ENCODE measurements around the gene CFAP100.

Gene CFAP100

DNA sequence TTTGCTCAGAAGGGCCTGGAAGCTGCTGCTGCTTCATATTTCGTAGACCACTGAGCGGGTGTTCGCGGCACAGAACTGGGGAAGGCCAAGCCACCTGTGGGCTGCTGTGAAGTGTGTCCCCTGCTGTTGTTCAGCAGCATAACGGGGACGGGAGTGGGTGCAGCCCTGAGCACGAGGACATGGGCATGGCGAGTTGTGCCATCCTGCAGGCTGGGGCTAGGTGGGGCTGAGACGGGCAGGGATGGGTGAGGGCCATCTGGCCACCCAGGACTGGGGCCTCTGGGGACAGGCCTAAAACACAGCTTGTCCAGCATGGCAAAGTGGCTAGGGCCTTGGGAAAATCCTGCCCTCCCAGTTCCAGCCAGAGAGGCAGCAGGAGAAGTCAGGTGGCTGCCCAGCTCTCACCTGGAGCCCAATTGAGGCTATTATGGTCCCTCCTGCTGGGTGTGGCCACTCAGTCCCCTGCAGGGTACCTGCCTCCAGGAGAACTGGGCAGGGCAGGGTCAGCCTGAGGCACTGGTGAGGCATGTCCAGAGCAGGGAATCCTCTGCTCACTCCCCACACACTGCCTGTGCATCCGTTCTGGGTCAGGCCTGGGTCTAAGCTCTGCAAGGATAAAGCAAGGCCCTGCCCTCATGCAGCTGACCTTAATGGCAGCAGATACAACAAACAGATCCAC is 29.5 kb downstream of the CFAP100 start:
- no peak for DNase-seq

DNA sequence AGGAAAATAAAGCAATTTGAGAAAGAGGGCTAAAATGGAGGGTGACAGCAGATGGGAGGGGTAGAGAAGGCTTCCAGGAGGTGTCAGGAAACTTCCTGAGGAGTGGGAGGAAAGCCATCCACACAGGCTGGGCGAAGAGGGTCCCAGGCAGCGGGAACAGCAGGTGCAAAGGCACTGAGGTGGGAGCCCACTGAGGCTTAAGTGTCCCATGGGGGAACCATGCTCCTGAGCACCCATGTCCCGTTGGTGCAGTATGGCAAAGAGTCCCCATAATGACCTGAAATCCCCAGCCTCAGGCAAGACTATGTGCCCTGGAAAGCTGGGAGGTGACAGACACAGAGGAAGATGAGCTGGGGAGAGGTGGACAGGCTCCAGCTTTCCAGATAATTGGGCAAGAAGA is 30.0 kb downstream of the CFAP100 start:
- DNase-seq, result no peak

DNA sequence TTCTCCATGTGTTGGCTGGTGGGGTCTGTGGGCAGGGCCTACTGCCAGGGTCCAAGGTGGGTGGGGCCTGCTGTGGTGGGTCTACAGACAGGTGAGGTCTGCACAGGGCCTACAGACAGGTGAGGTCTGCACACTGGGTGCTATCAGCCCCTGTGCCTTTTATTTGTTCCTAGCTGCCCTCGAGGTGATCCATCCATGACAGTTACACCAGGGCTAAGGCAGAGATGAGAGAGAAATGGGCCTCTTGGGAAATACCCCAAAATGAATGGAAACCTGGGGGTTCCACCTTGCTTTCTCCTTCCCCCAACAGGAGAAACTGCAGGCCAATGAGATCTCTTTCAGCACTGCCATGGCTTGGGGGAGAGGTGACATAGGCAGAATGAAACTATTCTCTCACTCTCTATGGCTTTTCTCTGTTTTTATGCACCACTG is 36.4 kb downstream of the CFAP100 start:
- DNase-seq, result no peak

DNA sequence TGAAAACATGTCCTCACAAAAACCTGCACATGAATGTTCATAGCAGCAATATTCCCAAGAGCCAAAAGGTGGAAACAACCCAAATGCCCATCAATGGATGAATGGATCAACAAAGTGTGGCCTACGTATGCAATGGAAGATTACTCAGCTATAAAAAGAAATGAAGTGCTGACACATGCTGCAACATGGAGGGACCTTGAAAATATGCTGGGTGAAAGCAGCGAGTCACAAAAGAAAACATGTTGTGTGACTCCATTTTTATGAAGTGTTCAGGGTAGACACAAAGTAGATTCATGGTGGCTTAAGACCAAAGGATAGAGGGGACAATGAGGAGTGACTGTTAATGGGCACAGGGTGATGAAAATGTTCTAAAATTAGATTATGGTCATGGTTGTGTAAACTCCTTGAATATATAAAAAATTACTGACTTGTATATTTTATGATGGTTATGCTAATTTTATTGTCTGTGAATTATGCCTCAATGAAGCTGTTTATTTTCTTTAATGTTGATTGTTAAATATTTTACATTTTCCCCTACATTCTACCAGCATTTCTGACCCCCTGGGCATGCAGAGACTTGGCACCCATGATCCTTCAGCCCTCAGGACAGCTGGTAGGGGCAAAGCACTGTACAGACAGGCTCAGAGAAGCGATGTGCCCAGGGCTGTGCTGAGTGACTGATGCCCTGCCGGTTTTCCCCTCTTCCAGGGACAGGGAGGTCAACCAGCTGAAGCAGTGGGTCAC is 37.8 kb downstream of the CFAP100 start:
- DNase-seq, result no peak

DNA sequence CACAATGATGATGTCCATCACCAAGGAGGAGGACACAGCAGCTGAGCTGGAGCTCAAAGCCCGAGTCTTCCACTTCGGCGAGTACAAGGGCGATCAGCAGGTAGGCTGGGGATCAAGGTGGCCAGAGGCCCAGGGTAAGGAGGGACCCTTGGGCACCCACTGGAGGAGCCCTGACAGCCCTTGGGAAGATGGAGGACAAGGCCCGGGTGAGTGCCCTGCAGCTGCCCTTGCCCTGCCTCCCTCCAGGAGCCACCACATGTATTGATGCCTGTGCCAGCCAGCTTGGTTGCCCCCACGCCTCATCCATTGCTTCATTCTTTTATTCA is 38.4 kb downstream of the CFAP100 start:
- no peak for DNase-seq

DNA sequence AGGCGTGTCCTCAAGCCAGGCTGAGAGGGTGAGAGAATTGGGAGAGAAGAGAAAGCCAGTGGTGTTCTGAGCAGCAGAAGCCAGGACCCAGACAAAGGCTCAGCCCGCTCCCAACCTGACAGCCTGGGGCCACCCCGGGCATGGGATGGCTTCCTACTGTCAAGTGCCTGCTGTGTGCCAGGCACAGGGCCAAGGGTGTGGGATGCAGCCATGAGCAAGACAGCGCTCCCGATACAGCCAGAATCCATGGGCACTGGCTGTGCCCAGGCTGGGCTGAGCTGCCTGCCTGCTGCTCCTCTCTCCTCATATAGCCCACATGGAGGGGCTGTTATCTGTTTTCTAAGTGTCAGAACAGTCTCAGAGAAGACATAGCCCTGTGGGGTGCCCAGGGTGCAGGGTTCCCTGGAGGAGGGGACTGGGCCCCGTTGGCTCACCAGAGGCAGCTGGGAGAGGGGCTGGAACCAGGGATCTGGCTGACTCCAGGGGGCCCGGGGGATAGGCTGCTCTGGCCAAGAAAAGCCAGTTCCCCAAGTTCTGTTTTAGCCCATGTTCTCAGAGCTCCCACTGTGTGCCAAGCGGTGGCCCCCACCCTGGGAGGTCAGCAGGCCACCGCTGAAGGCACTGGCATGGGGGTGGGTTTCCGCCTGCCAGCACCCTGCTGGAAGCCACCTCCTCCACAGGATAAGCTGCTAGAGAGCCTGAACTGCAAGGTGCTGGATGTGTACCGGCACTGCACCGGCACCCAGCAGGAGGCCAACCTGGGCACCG is 39.0 kb downstream of the CFAP100 start:
- no peak for DNase-seq

DNA sequence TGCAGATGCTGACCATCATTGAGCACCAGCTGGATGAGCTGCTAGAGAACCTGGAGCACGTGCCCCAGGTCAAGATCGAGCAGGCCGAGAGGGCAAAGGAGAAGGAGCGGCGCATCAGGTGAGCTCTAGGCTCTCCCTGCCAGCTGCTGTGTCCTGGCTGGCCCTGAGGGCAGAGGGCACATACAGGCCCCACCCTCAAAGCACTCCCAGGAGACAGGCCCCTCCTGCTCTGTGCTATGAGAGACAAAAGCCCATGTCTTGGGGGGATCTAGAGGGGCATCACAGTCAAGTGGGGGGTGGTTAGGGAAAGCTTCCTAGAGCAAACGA is 39.5 kb downstream of the CFAP100 start:
- DNase-seq, result no peak

DNA sequence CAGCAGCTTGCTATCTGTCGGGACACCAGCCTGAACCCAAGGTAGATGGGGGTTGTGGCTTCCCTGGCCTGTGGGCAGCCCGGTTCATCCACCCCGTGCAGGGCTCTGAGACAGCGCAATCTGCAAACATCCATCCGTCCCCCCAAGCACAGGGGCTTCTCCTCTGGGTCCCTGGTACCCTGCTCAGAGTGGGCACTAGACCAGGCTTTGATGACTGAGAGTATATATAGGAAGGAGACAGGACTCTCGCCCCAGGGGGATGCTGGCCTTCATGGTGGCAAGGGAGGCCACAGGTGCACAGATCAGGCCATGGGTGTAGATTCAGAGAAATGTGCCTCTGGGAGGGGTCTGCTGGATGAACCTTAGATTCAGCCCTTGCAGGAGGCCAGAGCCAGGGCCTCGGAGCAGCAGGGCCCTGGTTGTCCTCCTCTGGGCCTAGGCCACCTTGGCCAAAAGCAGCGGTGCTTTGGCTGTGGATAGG is 40.3 kb downstream of the CFAP100 start:
- no peak for DNase-seq

DNA sequence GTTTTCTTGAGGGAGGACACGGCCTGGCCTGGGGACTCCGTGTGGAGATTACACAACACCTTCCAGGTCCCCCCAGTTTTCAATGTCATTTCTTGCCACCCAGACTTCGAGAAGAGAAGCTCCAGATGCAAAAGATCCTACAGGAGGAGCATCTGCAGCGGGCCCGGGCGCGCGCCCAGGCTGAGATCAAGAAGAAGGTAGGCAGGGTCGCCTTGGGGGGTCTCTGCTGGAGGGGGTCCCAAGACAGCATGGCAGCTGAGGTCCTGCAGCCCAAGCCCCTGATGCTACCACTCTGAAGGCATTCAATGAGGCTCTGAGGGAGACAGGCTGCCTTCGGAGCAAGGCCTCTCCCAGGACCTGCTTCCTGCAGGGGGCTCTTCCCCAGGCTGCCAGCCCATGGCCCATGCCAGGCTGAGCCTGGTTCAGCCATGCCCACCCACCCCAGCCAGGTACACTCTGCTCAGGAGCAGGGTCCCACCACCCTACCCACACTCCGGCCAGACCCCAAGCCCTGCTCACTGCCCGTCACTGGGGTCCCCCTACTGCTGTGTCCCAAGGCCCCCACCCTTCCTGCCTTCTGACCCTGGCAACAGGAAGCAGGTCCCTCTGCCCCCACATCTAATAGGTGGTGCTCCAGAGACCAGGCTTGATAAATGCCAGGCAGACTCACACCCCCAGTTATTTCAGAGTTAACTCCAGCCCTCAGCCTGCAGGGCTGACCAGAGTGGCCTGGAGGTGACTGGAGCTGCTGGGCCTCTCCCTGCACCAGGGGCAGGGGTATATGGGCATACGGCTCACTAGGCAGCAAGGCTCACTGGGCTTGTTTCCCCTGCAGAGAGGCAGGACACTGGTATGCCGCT is 41.0 kb downstream of the CFAP100 start:
- DNase-seq, result no peak

DNA sequence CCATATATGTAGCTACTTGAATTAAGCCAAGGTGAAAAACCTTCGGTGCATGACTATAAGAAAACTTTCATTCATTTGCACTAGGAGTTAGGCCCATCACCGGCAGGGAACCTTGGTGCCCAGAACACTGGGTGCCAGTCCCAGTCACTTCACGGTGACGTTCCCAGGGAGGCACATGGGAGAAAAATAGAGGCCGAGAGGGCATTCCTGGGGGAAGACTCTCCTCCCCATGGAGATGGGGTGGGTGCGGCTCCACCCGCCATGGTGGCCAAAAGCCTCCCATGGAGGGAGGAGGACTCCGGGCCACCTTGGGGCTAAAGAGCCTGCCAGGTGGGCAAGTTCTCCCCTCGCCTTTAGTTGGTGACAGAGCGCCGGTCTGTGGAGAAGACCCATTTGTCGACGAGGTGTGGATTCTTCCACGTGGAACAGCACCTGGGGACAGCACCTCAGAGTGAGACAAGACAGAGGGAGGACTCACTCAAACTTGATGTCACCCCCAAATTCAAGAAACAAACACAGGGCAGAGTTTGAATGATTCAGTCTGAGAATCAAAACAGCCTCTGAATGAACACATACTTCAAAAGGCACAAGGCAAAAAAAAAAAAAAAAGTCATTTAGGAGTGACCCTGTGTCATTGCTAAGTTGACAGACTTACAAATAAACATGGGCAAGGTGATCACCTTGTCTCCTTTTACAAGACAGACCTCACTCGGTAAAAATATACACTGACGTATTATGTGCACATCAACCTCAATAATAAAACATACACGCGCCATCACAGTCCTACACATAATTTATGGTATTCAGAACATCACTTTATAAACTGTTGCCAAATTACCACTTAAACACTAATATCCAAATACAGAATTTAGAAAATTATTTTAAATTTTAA is 42.4 kb downstream of the CFAP100 start:
- DNase-seq, result no peak

DNA sequence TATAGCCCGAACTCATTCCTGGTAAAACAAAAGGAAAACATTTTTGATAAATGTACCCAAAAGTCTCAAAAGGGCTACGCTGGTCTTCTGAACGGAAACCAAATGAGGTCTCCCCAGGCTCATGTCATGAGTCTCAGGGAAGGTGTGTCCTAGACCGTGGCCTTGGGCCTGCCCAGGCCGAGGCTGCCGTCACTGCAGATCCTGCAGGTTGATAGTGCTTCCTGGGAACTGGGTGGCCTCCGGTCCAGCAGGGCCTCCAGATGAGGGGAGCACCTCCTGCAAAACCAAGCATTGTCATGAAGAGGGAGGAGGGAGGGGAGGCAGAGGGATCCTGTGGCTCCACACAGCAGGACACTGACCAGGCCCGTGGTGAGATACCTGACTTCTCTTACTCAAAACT is 43.5 kb downstream of the CFAP100 start:
- no peak for DNase-seq

DNA sequence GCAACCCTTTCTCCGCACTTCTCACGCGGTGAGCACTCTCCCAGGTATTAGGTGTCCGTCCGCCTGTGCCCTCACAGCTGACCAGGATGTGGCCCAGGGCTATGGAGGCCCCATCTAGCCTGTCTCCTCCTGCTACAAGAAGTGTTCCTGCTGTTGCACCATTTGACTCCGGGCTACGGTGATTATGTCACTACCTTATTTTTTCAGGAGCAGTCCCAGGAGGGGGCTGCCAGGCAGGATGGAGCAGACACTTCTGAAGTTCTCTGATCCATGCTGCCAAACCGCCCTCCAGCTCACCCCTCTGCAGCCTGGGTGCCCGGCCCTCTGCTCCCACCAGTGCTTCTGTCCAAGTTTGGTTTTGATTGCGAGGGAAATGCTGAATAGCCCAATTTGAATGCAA is 44.0 kb downstream of the CFAP100 start:
- DNase-seq, result no peak

DNA sequence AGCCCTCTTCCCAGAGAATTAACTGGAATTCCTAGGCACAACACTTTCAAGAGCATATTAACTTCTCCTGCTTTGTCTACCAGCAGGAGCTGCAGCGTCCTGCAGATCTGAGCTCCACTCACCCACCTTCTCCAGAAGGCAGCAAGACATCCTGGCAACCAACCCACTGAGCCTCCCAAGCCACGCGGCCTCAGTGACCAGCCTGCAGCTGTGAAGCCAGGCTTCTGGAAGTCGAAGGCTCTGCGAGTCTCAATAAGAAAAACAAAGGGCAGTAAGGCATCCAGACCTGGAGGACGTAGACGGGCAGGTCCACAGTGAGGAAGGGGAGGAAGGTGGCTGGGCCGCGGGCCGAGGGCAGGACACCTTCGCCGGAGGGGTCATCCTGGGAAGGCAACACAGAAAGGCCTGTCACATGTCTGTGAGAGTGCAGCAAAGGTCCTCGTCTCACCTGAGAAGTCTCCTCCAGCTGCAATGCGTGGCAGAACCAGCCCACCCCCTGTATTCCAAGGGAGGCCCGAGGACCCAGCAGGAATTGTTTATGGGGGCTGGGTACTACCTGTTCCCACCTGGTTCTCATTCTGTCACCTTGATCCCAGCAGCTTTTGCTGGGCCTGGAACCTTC is 44.7 kb downstream of the CFAP100 start:
- DNase-seq, result no peak

DNA sequence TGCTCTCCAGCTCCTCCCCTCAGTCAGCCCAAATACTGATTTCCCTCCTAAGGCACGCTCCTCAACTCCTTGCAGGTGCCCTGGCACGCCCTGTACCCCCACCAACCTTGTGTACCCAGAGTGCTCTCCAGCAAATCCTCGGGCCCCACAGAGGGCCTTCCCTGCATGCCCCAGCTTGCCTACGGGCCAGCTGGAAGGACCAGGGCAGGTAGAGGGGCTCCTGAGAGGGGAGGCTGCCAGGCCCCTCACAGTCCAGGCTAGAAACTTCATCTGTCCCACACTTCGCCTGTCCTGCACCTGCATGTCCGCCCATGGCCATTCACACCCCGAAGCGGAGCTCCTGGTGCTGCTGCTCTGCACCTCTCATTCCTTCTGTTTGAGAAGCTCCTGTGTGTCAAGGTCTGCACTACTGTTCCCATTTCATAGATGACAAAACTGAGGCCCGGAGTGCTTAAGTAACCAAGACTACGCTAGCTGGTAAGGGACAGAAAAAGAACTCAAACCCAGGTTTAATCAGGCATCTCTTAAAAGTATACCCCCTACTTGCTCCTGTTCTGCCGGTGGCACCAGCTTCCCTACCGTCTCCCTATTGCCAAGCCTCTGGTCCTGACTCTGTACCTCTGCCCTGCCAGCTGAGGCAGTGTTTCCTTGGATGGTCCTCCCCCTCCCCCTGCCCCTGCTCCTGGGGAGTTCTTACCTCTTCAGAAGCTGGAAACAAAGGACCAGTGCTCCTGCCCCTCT is 45.4 kb downstream of the CFAP100 start:
- no peak for DNase-seq

DNA sequence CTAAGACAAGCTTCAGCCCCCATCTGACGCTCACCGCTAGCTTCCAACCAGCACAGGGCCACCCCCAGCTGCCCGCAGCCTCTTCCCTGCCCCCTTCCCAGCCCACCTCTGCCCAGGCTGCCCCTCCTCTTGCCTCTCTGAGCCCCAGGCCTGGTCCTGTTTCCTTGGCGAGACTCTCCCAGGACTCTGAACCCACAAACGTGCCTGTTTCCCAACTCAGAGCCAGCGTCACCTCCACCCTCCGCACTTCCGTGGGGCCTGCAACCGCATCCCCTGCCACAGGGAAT is 45.9 kb downstream of the CFAP100 start:
- no peak for DNase-seq

DNA sequence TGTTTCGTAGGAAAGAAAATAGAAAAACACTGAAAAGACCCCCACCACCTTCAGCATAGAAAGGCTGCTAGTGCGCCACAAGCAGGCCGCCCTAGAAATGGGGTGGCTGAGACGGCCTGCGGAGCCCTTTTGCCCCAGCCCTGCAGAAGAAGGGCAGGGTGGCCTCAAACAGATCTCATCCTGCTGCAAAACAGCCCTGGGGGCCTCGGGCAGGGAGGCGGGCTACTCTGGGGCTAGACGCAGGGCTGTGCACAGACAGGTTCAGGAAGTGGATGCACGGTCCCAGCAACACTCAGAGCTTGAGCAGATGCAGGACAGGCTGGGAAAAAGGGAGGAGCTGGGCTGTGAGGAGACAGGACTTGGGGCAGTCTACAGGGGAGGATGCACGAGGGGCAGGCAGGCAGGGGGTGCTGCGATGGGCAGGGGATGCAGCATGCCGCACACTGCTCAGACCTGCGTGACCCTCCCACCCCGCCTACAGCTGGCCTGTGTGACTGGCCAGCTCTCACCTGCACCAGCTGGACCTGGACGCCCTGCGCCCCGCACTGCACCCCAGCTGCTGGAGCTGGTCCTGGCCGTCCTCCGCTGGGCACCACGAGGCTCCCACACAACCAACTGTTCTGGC is 46.7 kb downstream of the CFAP100 start:
- no peak for DNase-seq

DNA sequence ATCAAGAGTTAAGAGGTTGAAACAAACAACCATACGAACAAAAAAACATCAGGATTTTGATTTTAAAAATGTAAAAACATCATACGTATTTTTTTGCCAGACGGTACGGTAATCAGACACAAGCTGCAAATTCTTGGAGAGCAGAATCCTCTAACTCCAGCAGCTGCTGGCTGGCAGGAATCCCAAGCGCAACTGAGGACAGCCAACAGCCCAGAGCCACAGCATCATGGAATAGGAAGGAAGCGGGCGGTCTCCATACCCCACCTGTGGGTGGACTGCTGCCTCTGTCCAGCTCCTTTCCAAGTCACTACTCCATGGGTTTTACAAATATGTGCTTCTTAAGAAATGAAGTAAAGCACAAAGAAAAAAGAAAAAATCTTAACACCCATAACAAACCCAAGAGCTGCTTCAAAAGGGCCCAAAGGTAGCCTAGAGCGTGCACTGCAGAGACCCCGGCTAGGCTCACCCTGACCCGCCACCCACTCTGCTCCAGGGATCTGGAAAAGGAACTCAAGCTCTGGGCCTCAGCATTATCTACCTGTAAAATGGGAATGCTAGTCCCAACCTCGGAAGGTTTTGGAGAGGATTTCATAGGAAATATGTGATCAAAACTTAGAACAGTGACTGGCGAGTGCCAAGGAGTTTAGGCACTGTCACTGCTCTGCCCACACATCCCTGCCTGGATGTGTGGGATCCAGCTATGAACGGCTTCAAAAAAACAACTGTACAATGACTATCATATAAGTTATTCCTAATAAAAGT is 47.6 kb downstream of the CFAP100 start:
- DNase-seq, result no peak

DNA sequence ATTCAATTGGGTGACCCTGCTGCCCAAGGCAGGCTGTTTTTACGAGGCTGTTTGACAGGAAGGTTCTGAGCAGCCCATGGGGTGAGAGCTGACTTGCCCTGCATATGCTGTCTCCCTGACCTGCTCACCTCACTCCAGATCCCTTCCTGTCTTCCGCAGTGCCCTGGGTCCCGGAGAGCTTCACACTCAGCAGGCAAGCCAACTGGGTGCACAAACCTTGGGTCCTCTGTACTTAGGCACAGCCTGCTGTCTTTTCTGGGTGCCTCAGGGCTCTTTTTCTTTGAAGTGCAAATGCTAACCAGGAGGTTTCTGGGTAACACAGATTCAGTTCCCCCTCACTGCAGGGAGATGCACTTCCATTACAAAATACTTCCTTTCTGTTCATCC is 48.1 kb downstream of the CFAP100 start:
- peak in 1 of 4 experiments; percentile 11 for DNase-seq

DNA sequence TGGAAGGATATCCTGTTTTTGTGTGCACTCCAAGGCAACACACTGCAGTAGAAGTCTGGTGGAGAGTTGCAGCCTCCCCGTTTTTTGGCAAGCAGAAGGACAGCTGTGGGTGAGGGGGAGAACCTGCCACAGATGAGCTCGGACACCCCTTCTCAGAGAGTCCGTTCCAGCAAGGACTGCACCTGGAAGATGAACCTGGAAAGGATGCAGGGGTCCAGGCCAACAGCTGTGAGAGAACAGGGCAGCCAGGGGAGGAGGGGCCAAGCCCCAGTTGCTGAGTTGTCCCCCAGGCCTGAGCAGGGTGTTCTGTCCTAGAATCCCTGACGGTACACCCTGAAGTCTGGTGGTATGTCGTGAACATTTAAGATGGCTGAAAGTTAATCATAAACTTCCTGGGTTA is 50.8 kb downstream of the CFAP100 start:
- no peak for DNase-seq

DNA sequence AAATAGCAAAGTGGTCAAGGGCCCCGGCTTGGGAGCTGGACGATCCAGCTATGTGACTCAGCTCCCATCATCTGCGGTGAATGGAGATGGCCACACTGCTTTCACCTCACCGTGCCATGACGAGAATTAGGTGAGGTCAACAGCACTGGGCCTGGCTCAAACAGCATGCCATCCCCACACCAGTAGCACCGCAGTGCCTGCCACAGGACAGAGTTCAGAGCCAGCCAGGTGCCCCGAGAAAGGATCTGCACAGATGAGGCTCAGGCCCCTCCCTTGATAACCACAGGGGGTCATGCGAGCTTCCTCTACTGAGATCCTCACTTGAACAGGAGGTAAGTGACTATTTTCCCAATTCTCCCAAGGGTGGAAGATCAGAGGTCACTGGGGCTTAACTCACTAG is 51.6 kb downstream of the CFAP100 start:
- no peak for DNase-seq
